Right atrium auricular region (tissue), 2 donors: ENCODE data around the gene UBE2R2. TPM values are rescaled to one million over a fixed set of nuclear protein-coding genes. Genes with fewer than 3 reads are reported as not detected.

ENCODE experiments used
- DNase-seq: peaks from one replicate; pipeline ENCODE4 v3.0.0-alpha.2; 2019; ENCODE audit warnings: low spot score
- H3K27ac ChIP-seq, 2 donors: fragments of 200-600 bp; sonication (generic); 1 replicate in 1 of 2; 2 replicates in 1 of 2; pipeline ENCODE4 v1.5.1; 2016 to 2019
- H3K27me3 ChIP-seq, 2 donors: fragments of 200-600 bp; sonication (generic); one replicate each; pipeline versions ENCODE4 v1.5.1 to v1.6.0; 2017 to 2019
- H3K36me3 ChIP-seq: fragments of 200-600 bp; sonication (generic); one replicate; pipeline ENCODE4 v1.5.1; 2016
- H3K4me1 ChIP-seq, 2 donors: fragments of 200-600 bp; sonication (generic); one replicate each; pipeline versions ENCODE4 v1.5.1 to v1.6.0; 2017 to 2019
- H3K4me3 ChIP-seq, 2 donors: fragments of 200-600 bp; sonication (generic); 1 replicate in 1 of 2; 2 replicates in 1 of 2; pipeline ENCODE4 v1.5.1; 2017 to 2019; ENCODE audit warnings: mild to moderate bottlenecking in 1 of 2, moderate library complexity in 1 of 2
- H3K9me3 ChIP-seq, 2 donors: fragments of 200-600 bp; sonication (generic); one replicate each; pipeline ENCODE4 v1.5.1; 2019
- total RNA-seq, 2 donors: library from RNA; depleted of rRNA; stranded (reverse); fragments of >200 nt; gene quantifications; one replicate each; pipeline ENCODE4 v1.1.0, GENCODE V29; 2016
- TF ChIP-seq, protein P1 (sequence below), 2 donors: fragments of 200-600 bp; sonication (generic); IDR thresholded peaks; one replicate each; pipeline ENCODE4 v1.5.1; 2019; ENCODE audit warnings: antibody characterized with exemption in 2 of 2

UBE2R2 gene
- total RNA-seq, 2 donors from 2014 or later, result 26.6 to 29.0 TPM

DNA sequence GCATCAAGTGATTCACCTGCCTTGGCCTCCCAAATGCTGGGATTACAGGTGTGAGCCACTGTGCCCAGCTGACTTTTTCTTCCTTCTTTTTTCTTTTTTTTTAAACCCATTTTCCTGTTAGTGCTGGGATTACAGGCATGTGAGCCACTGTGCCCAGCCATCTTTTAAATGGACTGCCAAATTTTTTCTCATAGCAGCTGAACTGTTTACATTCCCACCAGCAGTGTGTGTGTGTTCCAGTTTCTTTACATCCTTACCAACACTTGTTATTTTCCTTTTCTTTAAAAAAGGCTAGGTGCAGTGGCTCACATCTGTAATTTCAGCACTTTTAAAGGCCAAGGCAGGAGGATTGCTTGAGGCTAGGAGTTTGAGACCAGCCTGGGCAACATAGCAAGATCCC is 76.9 kb downstream of the UBE2R2 start:
- no peak for DNase-seq
- peaks cover 8% of the 10 kb centered on the region for H3K36me3 ChIP-seq
- TF ChIP-seq, protein P1, sequence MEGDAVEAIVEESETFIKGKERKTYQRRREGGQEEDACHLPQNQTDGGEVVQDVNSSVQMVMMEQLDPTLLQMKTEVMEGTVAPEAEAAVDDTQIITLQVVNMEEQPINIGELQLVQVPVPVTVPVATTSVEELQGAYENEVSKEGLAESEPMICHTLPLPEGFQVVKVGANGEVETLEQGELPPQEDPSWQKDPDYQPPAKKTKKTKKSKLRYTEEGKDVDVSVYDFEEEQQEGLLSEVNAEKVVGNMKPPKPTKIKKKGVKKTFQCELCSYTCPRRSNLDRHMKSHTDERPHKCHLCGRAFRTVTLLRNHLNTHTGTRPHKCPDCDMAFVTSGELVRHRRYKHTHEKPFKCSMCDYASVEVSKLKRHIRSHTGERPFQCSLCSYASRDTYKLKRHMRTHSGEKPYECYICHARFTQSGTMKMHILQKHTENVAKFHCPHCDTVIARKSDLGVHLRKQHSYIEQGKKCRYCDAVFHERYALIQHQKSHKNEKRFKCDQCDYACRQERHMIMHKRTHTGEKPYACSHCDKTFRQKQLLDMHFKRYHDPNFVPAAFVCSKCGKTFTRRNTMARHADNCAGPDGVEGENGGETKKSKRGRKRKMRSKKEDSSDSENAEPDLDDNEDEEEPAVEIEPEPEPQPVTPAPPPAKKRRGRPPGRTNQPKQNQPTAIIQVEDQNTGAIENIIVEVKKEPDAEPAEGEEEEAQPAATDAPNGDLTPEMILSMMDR (IDR thresholded peaks at IDR 0.05), result no peak
- no peak overlapping the region for H3K27ac ChIP-seq
- H3K9me3 ChIP-seq, result no peaks in the 10 kb centered on the region
- H3K4me1 ChIP-seq, result no peaks in the 10 kb centered on the region
- H3K4me3 ChIP-seq, result no peak overlapping the region
- H3K27me3 ChIP-seq, result no peaks in the 10 kb centered on the region

DNA sequence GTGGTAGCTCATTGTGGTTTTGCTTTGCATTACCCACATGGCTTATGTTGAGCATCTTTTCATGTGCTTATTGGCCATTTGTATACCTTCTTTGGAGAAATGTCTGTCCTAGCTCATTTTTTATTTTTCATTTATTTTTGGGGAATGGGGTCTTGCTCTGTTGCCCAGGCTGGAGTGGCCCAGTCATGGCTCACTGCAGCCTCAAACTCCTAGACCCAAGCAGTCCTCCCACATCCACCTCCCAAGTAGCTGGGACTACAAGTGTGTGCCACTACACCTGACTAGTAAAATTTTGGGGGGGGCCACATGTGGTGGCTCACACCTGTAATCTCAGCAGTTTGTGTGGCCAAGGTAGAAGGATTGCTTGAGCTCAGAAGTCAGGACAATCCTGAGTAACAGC is 77.4 kb downstream of the UBE2R2 start:
- peaks cover 6% of the 10 kb centered on the region for H3K36me3 ChIP-seq
- TF ChIP-seq, protein P1 (IDR thresholded peaks at IDR 0.05), result no peak
- H3K27ac ChIP-seq, result no peak overlapping the region
- H3K27me3 ChIP-seq, result no peaks in the 10 kb centered on the region
- no peak overlapping the region for H3K4me3 ChIP-seq
- no peak for DNase-seq
- no peaks in the 10 kb centered on the region for H3K4me1 ChIP-seq
- H3K9me3 ChIP-seq, result no peaks in the 10 kb centered on the region

DNA sequence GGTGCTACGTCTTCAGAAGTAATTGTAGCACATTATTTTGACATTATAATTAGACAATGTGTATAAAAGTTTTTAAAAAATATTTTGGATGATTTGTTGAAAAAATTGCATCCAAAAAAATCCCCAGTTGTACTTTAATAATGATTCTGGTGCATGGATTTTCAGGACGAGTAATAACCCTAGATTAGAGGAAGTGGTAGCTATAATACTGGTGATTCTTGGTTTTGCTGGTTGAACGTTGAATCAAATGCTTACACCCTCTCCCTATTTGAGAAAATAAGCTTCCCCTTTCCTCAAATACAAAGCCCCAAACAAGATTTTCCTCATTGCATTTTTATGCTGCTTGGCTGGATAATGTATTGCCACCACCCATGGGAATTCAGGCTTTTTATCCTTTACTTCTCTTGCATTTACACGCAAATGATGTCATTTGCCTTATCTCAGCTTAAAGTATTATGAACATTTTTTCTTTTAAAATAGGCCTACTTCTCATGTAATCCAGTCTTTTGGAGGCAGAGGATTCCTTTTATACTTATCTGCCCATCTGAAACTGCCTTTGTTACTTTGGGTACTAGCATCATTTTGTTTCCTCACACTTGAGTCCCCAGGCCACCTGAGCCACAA is 86.3 kb downstream of the UBE2R2 start:
- Histone ChIP-seq H3K27ac (no peak overlapping the region), H3K4me1 (peaks cover 0 to 23% of the 10 kb centered on the region in 2 donors), H3K36me3 (peaks cover 25% of the 10 kb centered on the region), H3K4me3 (no peak overlapping the region), H3K9me3 (no peaks in the 10 kb centered on the region), H3K27me3 (no peaks in the 10 kb centered on the region)
- TF ChIP-seq, protein P1 (IDR thresholded peaks at IDR 0.05), result no peak
- DNase-seq, result no peak

DNA sequence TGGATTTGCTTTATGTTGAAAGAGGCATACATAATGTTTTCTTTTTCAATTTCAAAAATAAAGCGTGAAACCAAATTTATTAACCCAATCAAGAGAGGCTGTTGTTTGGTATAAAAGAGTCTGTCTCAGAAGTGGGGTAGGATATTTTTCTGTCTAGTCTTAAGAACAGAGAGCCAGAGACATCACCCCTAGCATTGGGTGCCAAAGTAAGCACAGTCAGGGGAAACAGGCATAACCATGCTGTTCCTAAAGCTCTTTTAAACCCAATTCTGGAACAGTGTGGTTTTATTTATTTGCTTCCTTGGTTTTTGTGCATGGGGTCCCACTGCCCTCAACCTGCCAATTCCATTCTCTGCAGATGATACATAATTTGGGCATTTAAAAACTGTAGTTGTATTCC is 88.2 kb downstream of the UBE2R2 start:
- Histone ChIP-seq H3K27ac (no peak overlapping the region), H3K27me3 (no peaks in the 10 kb centered on the region), H3K9me3 (no peaks in the 10 kb centered on the region), H3K4me3 (no peak overlapping the region), H3K4me1 (peaks cover 0 to 23% of the 10 kb centered on the region in 2 donors), H3K36me3 (peaks cover 15% of the 10 kb centered on the region)
- TF ChIP-seq, protein P1 (IDR thresholded peaks at IDR 0.05), result no peak
- no peak for DNase-seq

DNA sequence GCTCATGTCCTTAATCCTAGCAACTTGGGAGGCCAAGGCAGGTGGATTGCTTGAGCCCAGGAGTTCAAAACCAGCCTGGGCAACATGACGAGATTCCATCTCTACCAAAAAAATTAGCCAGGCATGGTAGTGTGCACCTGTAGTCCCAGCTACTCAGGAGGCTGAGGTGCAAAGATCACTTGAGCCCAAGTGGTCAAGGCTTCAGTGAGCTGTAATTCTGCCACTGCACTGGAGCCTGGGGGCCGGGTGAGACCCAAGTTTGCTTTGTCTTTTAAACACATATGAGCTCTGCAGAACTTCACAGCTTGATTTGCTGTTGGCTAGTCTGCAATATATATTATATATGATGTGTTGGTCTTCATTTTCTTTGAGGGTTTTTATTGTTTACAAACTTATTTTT is 89.8 kb downstream of the UBE2R2 start:
- TF ChIP-seq, protein P1 (IDR thresholded peaks at IDR 0.05), result no peak
- no peak overlapping the region for H3K4me3 ChIP-seq
- H3K4me1 ChIP-seq, result peaks cover 0 to 23% of the 10 kb centered on the region in 2 donors
- H3K9me3 ChIP-seq, result no peaks in the 10 kb centered on the region
- no peak for DNase-seq
- no peaks in the 10 kb centered on the region for H3K27me3 ChIP-seq
- no peak overlapping the region for H3K27ac ChIP-seq
- peaks cover 6% of the 10 kb centered on the region for H3K36me3 ChIP-seq

DNA sequence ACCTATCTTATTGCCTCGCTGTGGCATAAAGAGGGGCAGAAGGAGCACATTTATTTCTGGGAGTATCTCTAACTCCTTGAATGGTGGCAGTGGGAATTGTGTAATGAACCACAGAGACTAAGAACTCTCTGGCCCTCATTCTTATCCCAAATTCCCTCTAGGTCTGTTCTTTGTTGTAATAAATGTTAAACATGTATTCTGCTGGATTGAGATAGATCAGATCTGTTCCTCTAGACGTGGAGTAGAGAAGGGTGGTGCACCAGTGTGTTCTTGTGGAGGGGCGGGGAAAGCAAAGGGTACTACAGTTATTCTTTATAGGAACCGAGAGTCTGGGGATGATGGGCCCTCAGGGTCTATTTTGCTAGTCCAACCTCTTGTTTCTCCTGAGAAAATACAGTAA is 90.4 kb downstream of the UBE2R2 start:
- TF ChIP-seq, protein P1 (IDR thresholded peaks at IDR 0.05), result no peak
- H3K36me3 ChIP-seq, result peaks cover 9% of the 10 kb centered on the region

More for the DNA sequence above, 90.4 kb downstream of the UBE2R2 start:
- no peaks in the 10 kb centered on the region for H3K27me3 ChIP-seq
- peaks cover 0 to 23% of the 10 kb centered on the region in 2 donors for H3K4me1 ChIP-seq
- H3K4me3 ChIP-seq, result no peak overlapping the region
- no peak for DNase-seq
- no peak overlapping the region for H3K27ac ChIP-seq
- H3K9me3 ChIP-seq, result no peaks in the 10 kb centered on the region
